ENCODE data around the gene PTPRN2. TPM values are rescaled to one million over a fixed set of nuclear protein-coding genes. Genes with fewer than 3 reads are reported as not detected.

Gene PTPRN2
- total and polyA plus RNA-seq, 2 of the 8 experiments (the other 6 are each of a cell fraction or from before 2014, with no cell fraction given), result 2.6 to 4.5 TPM

DNA sequence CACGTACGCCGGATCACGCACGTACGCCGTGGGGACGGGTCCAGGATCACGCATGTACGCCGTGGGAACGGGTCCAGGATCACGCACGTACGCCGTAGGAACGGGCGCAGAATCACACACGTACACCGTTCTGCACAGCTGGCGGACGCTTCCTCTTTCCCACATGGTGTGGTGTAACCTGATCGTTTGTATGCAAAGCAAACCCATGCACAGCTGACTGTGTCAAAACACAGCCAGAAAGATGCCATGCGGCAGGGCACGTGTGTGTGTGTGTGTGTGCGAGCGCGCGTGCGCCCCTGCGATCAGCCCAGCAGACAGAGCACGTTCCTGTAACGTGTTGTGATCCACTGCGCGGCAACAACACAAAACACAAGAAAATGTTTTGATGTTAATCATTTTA lies 677.2 kb downstream of the PTPRN2 start:
- Histone ChIP-seq H2AK5ac (ENCODE audit: low read depth, low read length) (peak overlapping the region; percentile 28; the same call in 1 of the 2 replicates), H2BK5ac (ENCODE audit: low read depth, low read length) (no peak overlapping the region), H3K27me3 (replicated peaks in 1 of 4; ENCODE audit: control insufficient read depth in 3 of 4, extremely low read depth in 1 of 4, insufficient read depth in 3 of 4, low read length in 3 of 4) (no peaks in the 10 kb centered on the region), H2AFZ (ENCODE audit: low read length) (no peak overlapping the region), H3K18ac (ENCODE audit: extremely low read depth, low read length) (no peak overlapping the region), H2BK120ac (replicated peaks; ENCODE audit: low read depth, low read length) (no peak overlapping the region), H2BK15ac (ENCODE audit: low read length) (no peak overlapping the region), H3K79me1 (ENCODE audit: low read depth, low read length) (no peaks in the 10 kb centered on the region), H3K4me2 (ENCODE audit: insufficient read depth in 1 of 2, low read depth in 2 of 2, low read length in 2 of 2) (no peak overlapping the region), H4K20me1 (replicated peaks in 1 of 2; ENCODE audit: control insufficient read depth in 1 of 2, insufficient read depth in 2 of 2, low read length in 2 of 2) (no peaks in the 10 kb centered on the region), H3K14ac (ENCODE audit: insufficient read length) (no peak overlapping the region), H3K36me3 (ENCODE audit: control insufficient read depth in 2 of 4, insufficient read depth in 4 of 4, low read length in 3 of 4) (no peaks in the 10 kb centered on the region), H3K23ac (ENCODE audit: insufficient read length) (no peak overlapping the region), H4K91ac (replicated peaks; ENCODE audit: insufficient read length, low read length) (no peak overlapping the region), H3K4ac (replicated peaks; ENCODE audit: insufficient read length, low read depth, low read length) (no peak overlapping the region), H4K5ac (ENCODE audit: insufficient read length, low read depth, low read length) (no peak overlapping the region), H3K9ac (replicated peaks in 1 of 4; ENCODE audit: extremely low read depth in 1 of 4, low read depth in 3 of 4, low read length in 3 of 4) (0 out of 7 replicates have a peak overlapping the region, but pooled peaks of 1 of the 4 experiments have one; percentile 30), H3K27ac (ENCODE audit: low read depth, low read length) (no peak overlapping the region), H4K8ac (ENCODE audit: extremely low read depth, insufficient read depth, low read length) (0 out of 2 replicates have a peak overlapping the region, but pooled peaks have one; percentile 11), H3K4me1 (replicated peaks in 1 of 4; ENCODE audit: control insufficient read depth in 3 of 4, insufficient read depth in 4 of 4, low read length in 3 of 4) (peaks cover 5 to 10% (median 6%) of the 10 kb centered on the region in 4 experiments; a peak in 6 of 7 replicates), H2BK12ac (ENCODE audit: low read depth, low read length) (no peak overlapping the region), H3K9me3 (ENCODE audit: insufficient read depth in 2 of 2, low read depth in 1 of 2, low read length in 1 of 2) (peaks cover 7% of the 10 kb centered on the region in 2 experiments; a peak in 2 of 4 replicates), H3K56ac (replicated peaks; ENCODE audit: insufficient read length, low read depth, low read length) (no peak overlapping the region), H3K79me2 (ENCODE audit: control insufficient read depth in 1 of 2, insufficient read depth in 2 of 2, low read length in 2 of 2) (no peaks in the 10 kb centered on the region), H2BK20ac (ENCODE audit: low read length) (no peak overlapping the region), H3K23me2 (ENCODE audit: low read depth, low read length) (no peaks in the 10 kb centered on the region), H3K4me3 (ENCODE audit: extremely low read depth in 1 of 4, insufficient read depth in 2 of 4, low read depth in 3 of 4, low read length in 4 of 4) (no peak overlapping the region)
- CTCF ChIA-PET (ENCODE audit: partially characterized antibody), result no interaction called here
- TF ChIP-seq, protein P1, sequence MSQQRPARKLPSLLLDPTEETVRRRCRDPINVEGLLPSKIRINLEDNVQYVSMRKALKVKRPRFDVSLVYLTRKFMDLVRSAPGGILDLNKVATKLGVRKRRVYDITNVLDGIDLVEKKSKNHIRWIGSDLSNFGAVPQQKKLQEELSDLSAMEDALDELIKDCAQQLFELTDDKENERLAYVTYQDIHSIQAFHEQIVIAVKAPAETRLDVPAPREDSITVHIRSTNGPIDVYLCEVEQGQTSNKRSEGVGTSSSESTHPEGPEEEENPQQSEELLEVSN (IDR thresholded peaks at IDR 0.05), result no peak
- no peak for TF ChIP-seq ASH2L (IDR thresholded peaks at IDR 0.05; ENCODE audit: low read length)
- no peak for FAIRE-seq
- DNase-seq (ENCODE audit: low read depth in 1 of 2, low spot score in 2 of 2), result no peak
- POLR2A ChIA-PET (ENCODE audit: partially characterized antibody), result no interaction called here
- 93% methylated on average over 27 of the region's 35 CpGs; no CpG with 5 or more reads in 1 of the 2 experiments for WGBS, 2 experiments (ENCODE audit: extremely low coverage in 1 of 2, insufficient coverage in 1 of 2, insufficient read length in 1 of 2, insufficient replicate concordance in 2 of 2, low coverage in 1 of 2, low lambda C conversion rate in 2 of 2, missing lambda C conversion rate in 1 of 2)

Data from H1 (cell line).